ENCODE data around the gene DCBLD2.

DNA sequence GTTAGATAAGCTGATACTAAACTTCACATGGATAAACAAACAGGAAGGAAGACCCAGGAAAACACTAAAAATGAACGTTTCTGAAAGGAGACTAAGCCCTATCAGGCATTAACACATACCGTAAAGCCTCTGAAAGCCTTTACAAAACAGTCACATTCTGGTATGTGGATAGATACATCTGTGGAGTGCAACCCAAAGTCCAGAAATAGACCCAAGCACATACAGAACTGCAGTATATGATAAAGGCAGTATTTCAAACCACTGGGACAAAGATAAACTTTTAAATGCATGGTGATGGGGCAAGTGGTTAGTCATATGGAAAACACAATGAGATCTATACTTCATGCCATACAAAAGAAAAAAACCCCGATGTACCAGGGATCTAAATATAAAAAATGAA lies 26.0 kb downstream of the DCBLD2 start:
- TF ChIP-seq, protein P1, sequence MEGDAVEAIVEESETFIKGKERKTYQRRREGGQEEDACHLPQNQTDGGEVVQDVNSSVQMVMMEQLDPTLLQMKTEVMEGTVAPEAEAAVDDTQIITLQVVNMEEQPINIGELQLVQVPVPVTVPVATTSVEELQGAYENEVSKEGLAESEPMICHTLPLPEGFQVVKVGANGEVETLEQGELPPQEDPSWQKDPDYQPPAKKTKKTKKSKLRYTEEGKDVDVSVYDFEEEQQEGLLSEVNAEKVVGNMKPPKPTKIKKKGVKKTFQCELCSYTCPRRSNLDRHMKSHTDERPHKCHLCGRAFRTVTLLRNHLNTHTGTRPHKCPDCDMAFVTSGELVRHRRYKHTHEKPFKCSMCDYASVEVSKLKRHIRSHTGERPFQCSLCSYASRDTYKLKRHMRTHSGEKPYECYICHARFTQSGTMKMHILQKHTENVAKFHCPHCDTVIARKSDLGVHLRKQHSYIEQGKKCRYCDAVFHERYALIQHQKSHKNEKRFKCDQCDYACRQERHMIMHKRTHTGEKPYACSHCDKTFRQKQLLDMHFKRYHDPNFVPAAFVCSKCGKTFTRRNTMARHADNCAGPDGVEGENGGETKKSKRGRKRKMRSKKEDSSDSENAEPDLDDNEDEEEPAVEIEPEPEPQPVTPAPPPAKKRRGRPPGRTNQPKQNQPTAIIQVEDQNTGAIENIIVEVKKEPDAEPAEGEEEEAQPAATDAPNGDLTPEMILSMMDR (conservative IDR thresholded peaks at IDR 0.05; ENCODE audit: low read length) = no peak
- no peak for TF ChIP-seq EZH2phosphoT487 (IDR thresholded peaks at IDR 0.05; ENCODE audit: borderline replicate concordance, low read depth, low read length)

All from OCI-LY7 (cell line).